Fibroblast of lung (primary cell): Measurements from ENCODE around the gene STAT5A. TPM values are rescaled to one million over a fixed set of nuclear protein-coding genes. Genes with fewer than 3 reads are reported as not detected.

ENCODE experiments used
- DNase-seq, 2 donors: peaks; one replicate each; pipeline versions ENCODE4 v3.0.0 to v3.0.0-alpha.2; 2010; ENCODE audit warnings: low read depth in 2 of 2
- H2AFZ ChIP-seq: 2 replicates; pipeline ENCODE4 v1.5.1; 2012; ENCODE audit warnings: low read length, control low read depth, inconsistent platforms
- H3K27ac ChIP-seq: 2 replicates; pipeline ENCODE4 v1.5.1; 2011; ENCODE audit warnings: low read length, control low read depth; ENCODE audit not compliant: insufficient read depth
- H3K27me3 ChIP-seq: 2 replicates; pipeline ENCODE4 v1.5.1; 2011; ENCODE audit warnings: mild to moderate bottlenecking, low read length; ENCODE audit not compliant: control insufficient read depth, insufficient read depth
- H3K36me3 ChIP-seq: 2 replicates; pipeline ENCODE4 v1.5.1; 2011; ENCODE audit warnings: low read length; ENCODE audit not compliant: control insufficient read depth, insufficient read depth
- H3K4me1 ChIP-seq: 2 replicates; pipeline ENCODE4 v1.5.1; 2011; ENCODE audit warnings: low read length; ENCODE audit not compliant: control insufficient read depth, insufficient read depth; ENCODE audit errors: extremely low read depth
- H3K4me2 ChIP-seq: 2 replicates; pipeline ENCODE4 v1.5.1; 2011; ENCODE audit warnings: low read length, control low read depth; ENCODE audit not compliant: insufficient read depth; ENCODE audit errors: extremely low read depth
- H3K4me3 ChIP-seq, 4 experiments: fragments of 200-600 bp in 1 of 4; sonication (generic) in 1 of 4; replicated peaks in 1 of 4; 2 replicates each; pipeline ENCODE4 v1.5.1; 2011 to 2016; ENCODE audit warnings: low read length in 4 of 4, low read depth in 3 of 4, mild to moderate bottlenecking in 3 of 4, control low read depth in 2 of 4, inconsistent platforms in 1 of 4, mixed read lengths in 1 of 4; ENCODE audit not compliant: insufficient read depth in 1 of 4; ENCODE audit errors: control extremely low read depth in 1 of 4
- H3K79me2 ChIP-seq: 2 replicates; pipeline ENCODE4 v1.5.1; 2012; ENCODE audit warnings: mild to moderate bottlenecking, low read length, inconsistent platforms; ENCODE audit not compliant: control insufficient read depth, insufficient read depth
- H3K9ac ChIP-seq: 2 replicates; pipeline ENCODE4 v1.5.1; 2011; ENCODE audit warnings: mild to moderate bottlenecking, low read length, control low read depth; ENCODE audit not compliant: insufficient read depth
- H3K9me3 ChIP-seq: 2 replicates; pipeline ENCODE4 v1.5.1; 2012; ENCODE audit warnings: low read depth, low read length; ENCODE audit not compliant: control insufficient read depth, insufficient read depth
- H4K20me1 ChIP-seq: 2 replicates; pipeline ENCODE4 v1.5.1; 2011; ENCODE audit warnings: low read length; ENCODE audit not compliant: control insufficient read depth, insufficient read depth; ENCODE audit errors: extremely low read depth
- EZH2 ChIP-seq: IDR thresholded peaks from 2 replicates; pipeline ENCODE4 v1.5.1; 2012; ENCODE audit warnings: low read length, control low read depth, mild to moderate bottlenecking; ENCODE audit errors: missing control alignments
- polyA plus RNA-seq, 2 donors: library from polyadenylated mRNA; depleted of rRNA in 1 of 2; stranded (reverse) in 1 of 2; unstranded in 1 of 2; fragments of >200 nt; gene quantifications; 2 replicates each; pipeline ENCODE4 v1.2.1, GENCODE V29; 2011 to 2012; ENCODE audit warnings: missing spikeins in 1 of 2
- total RNA-seq: library from RNA; depleted of rRNA; stranded (reverse); fragments of >200 nt; gene quantifications from 2 replicates; pipeline ENCODE4 v1.2.1, GENCODE V29; 2014
- TF ChIP-seq, protein P1 (sequence below), 2 donors: IDR thresholded peaks in 1 of 2; conservative IDR thresholded peaks in 1 of 2; 1 replicate in 1 of 2; 2 replicates in 1 of 2; pipeline ENCODE4 v1.5.1; 2011 to 2012; ENCODE audit warnings: low read length in 2 of 2, control low read depth in 1 of 2, inconsistent platforms in 1 of 2, low read depth in 1 of 2, mild to moderate bottlenecking in 1 of 2

Gene STAT5A
- total and polyA plus RNA-seq, 2 donors (not counting 1 experiment from before 2014, with no cell fraction given), result 6.9 to 28.4 TPM

DNA sequence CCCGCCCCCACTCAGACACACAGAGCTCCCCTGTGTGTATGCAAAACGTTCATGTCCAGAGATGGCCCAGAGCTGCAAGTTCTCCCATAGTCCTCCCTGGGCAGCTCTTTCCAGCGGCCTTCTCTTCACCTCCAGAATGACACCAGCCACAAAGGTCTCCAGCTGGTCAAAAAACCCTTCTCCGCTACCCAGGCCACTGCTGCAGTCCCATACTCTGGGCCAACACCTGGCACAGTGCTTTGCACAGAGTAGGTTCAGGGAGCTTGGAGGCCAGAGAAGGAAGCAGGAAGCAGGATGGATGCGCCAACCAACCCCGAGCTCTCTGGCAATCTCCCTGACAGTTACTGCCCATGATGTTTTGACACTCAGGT lies 11.0 kb upstream of the STAT5A start:
- Histone ChIP-seq H3K4me1 (peaks cover 3% of the 10 kb centered on the region), H4K20me1 (no peaks in the 10 kb centered on the region), H3K4me3 (no peak overlapping the region), H3K27ac (no peak overlapping the region), H3K4me2 (no peak overlapping the region), H2AFZ (no peak overlapping the region), H3K9me3 (no peaks in the 10 kb centered on the region), H3K9ac (no peak overlapping the region), H3K79me2 (peaks cover 8% of the 10 kb centered on the region), H3K36me3 (no peaks in the 10 kb centered on the region), H3K27me3 (no peaks in the 10 kb centered on the region)
- TF ChIP-seq, protein P1, sequence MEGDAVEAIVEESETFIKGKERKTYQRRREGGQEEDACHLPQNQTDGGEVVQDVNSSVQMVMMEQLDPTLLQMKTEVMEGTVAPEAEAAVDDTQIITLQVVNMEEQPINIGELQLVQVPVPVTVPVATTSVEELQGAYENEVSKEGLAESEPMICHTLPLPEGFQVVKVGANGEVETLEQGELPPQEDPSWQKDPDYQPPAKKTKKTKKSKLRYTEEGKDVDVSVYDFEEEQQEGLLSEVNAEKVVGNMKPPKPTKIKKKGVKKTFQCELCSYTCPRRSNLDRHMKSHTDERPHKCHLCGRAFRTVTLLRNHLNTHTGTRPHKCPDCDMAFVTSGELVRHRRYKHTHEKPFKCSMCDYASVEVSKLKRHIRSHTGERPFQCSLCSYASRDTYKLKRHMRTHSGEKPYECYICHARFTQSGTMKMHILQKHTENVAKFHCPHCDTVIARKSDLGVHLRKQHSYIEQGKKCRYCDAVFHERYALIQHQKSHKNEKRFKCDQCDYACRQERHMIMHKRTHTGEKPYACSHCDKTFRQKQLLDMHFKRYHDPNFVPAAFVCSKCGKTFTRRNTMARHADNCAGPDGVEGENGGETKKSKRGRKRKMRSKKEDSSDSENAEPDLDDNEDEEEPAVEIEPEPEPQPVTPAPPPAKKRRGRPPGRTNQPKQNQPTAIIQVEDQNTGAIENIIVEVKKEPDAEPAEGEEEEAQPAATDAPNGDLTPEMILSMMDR (conservative IDR thresholded peaks at IDR 0.05 in 1 of 2, IDR thresholded peaks at IDR 0.05 in 1 of 2; ENCODE audit: low read depth in 1 of 2, low read length in 2 of 2), result no peak
- no peak for TF ChIP-seq EZH2
- DNase-seq, result no peak

DNA sequence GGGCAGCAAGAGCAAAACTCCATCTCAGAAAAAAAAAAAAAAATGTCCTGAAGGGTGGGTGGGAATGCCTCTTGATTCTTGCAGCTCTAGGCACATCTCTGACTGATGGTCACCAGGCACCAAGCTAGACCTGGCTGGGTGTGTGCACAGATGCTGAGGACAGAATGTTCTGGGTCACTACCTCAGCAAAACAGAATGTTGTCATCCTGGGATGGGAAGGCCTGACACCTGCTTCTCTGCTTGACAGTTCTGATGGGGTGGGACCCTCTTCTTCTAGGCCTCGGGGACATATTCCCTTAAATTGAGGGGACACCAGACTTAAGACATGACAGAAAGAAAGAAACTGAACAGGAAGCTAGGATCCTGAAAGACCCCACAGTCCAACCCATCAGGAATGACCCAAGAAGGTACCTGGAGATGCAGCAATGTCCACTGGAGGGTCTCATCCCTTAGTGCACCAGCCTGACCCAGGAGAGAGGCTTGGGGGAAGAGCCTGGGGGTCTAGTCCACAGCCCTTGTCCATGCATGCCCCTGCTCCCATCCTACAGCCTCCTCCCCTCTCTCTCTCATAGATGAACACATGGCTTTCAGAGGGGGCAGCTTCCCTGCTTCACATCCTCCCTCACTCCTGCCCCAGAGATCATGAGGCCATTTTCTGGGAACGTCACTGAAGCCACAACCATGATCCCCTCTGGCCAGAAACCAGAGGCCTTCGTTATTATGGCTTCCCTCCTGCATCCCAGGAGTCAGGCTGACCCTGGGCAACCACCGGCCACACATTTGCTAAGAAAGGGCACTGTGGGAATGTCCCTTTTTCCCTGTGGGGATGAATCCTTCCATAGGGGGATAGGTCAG lies 8.3 kb upstream of the STAT5A start:
- no peak for TF ChIP-seq EZH2
- TF ChIP-seq, protein P1 (conservative IDR thresholded peaks at IDR 0.05 in 1 of 2, IDR thresholded peaks at IDR 0.05 in 1 of 2; ENCODE audit: low read depth in 1 of 2, low read length in 2 of 2), result no peak
- Histone ChIP-seq H3K4me2 (no peak overlapping the region), H3K9me3 (no peaks in the 10 kb centered on the region), H3K27me3 (no peaks in the 10 kb centered on the region), H3K79me2 (peaks cover 3% of the 10 kb centered on the region), H3K4me3 (no peak overlapping the region), H2AFZ (no peak overlapping the region), H3K9ac (no peak overlapping the region), H4K20me1 (no peaks in the 10 kb centered on the region), H3K4me1 (peaks cover under 1% of the 10 kb centered on the region), H3K36me3 (no peaks in the 10 kb centered on the region), H3K27ac (no peak overlapping the region)
- no peak for DNase-seq

DNA sequence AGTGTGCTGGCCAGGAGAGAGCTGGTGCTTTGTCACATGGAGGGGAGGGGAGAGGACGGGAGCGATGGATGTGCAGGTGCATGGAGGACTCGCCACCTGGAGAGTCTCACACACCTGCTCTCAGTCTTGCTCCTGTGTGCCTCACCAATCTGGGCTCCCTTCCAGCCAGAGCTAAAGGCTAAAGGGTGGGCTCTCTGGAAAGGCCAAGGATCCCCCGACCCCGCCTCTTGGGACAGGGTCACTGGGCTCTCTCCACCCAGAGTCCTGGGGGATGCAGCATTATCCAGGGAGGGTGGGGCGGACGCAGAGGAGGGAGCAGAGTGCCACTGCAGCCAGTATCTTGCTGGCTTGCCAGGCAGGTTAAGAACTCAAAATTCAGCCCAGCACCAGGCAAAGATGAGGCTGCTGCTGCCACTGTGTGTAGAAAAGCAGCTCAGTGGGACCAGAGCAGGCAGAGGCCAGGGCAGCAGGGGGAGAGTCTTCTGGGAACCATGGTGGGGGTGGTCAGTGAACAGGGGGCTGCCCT lies 6.7 kb upstream of the STAT5A start:
- no peaks in the 10 kb centered on the region for H4K20me1 ChIP-seq
- no peak overlapping the region for H3K4me2 ChIP-seq
- TF ChIP-seq, protein P1 (conservative IDR thresholded peaks at IDR 0.05 in 1 of 2, IDR thresholded peaks at IDR 0.05 in 1 of 2; ENCODE audit: low read depth in 1 of 2, low read length in 2 of 2), result no peak
- no peak for TF ChIP-seq EZH2
- H3K4me1 ChIP-seq, result no peaks in the 10 kb centered on the region
- H3K27ac ChIP-seq, result no peak overlapping the region
- no peaks in the 10 kb centered on the region for H3K36me3 ChIP-seq
- no peak for DNase-seq
- no peak overlapping the region for H3K9ac ChIP-seq
- no peaks in the 10 kb centered on the region for H3K27me3 ChIP-seq
- no peak overlapping the region for H2AFZ ChIP-seq
- H3K9me3 ChIP-seq, result no peaks in the 10 kb centered on the region
- H3K4me3 ChIP-seq, result no peak overlapping the region
- H3K79me2 ChIP-seq, result no peaks in the 10 kb centered on the region
